B cell (primary cell): ENCODE data around the gene CDK19. TPM values are rescaled to one million over a fixed set of nuclear protein-coding genes. Genes with fewer than 3 reads are reported as not detected.

ENCODE experiments used
- ATAC-seq: fragments of 200-7000 bp; cut with Tn5 transposase; one replicate; pipeline ENCODE4 v1.10.0; 2021; ENCODE audit warnings: low read depth, mild to moderate bottlenecking, moderate number of reproducible peaks, moderate library complexity
- CTCF ChIA-PET: fragments of 350-600 bp; sonication (Branson Sonifier 250); formaldehyde crosslinking; loops from one replicate; lab custom pipeline; 2021; ENCODE audit warnings: antibody characterized with exemption, inconsistent platforms; lab: Charles Lee
- POLR2A ChIA-PET: fragments of 350-600 bp; sonication (Branson Sonifier 250); formaldehyde crosslinking; loops from one replicate; lab custom pipeline; 2021; ENCODE audit warnings: antibody characterized with exemption; lab: Charles Lee
- DNase-seq: peaks from one replicate; pipeline ENCODE4 v3.0.0; 2013
- H2AFZ ChIP-seq: 2 replicates; pipeline ENCODE4 v1.6.1; 2012; ENCODE audit warnings: mild to moderate bottlenecking, low read depth, low read length; ENCODE audit not compliant: insufficient read depth, poor library complexity, severe bottlenecking
- H3K27ac ChIP-seq, 2 donors: 1 replicate in 1 of 2; 2 replicates in 1 of 2; pipeline ENCODE4 v1.5.1; 2012 to 2013; ENCODE audit warnings: low read length in 2 of 2, mild to moderate bottlenecking in 2 of 2, moderate library complexity in 1 of 2
- H3K27me3 ChIP-seq, 4 experiments: fragments of 200-600 bp in 1 of 4; sonication (generic) in 1 of 4; replicated peaks in 1 of 4; 1 replicate in 2 of 4; 2 replicates in 2 of 4; pipeline versions ENCODE4 v1.6.1 to v1.7.0; 2013 to 2016; ENCODE audit warnings: low read length in 3 of 4, mild to moderate bottlenecking in 2 of 4, mixed read lengths in 1 of 4, moderate library complexity in 1 of 4; ENCODE audit not compliant: insufficient read depth in 4 of 4, control insufficient read depth in 3 of 4; ENCODE audit errors: control extremely low read depth in 1 of 4
- H3K36me3 ChIP-seq, 2 experiments: replicated peaks in 1 of 2; 1 replicate in 1 of 2; 2 replicates in 1 of 2; pipeline versions ENCODE4 v1.6.1 to v1.7.1; 2013; ENCODE audit warnings: low read length in 1 of 2; ENCODE audit not compliant: insufficient read depth in 2 of 2, control insufficient read depth in 1 of 2; ENCODE audit errors: control extremely low read depth in 1 of 2, extremely low read depth in 1 of 2
- H3K4me1 ChIP-seq, 2 donors: fragments of 200-600 bp in 1 of 2; sonication (generic) in 1 of 2; 1 replicate in 1 of 2; 2 replicates in 1 of 2; pipeline versions ENCODE4 v1.5.1 to v1.6.1; 2013 to 2017; ENCODE audit warnings: low read length in 2 of 2; ENCODE audit not compliant: control insufficient read depth in 2 of 2, insufficient read depth in 2 of 2
- H3K4me2 ChIP-seq: replicated peaks from 2 replicates; pipeline ENCODE3; 2012; ENCODE audit warnings: mild to moderate bottlenecking, low read depth, low read length; ENCODE audit not compliant: poor library complexity, severe bottlenecking
- H3K4me3 ChIP-seq, 5 experiments: fragments of 200-600 bp in 1 of 5; sonication (generic) in 1 of 5; 1 replicate in 3 of 5; 2 replicates in 2 of 5; pipeline versions ENCODE4 v1.5.1 to v1.7.0; 2011 to 2016; ENCODE audit warnings: low read length in 4 of 5, mild to moderate bottlenecking in 4 of 5, low read depth in 2 of 5, control low read depth in 1 of 5, moderate library complexity in 1 of 5; ENCODE audit not compliant: insufficient read depth in 1 of 5; ENCODE audit errors: control extremely low read depth in 1 of 5, extremely low read depth in 1 of 5
- H3K79me2 ChIP-seq: fragments of 200-600 bp; sonication (generic); one replicate; pipeline ENCODE4 v1.6.0; 2016; ENCODE audit warnings: low read length; ENCODE audit not compliant: control insufficient read depth, insufficient read depth
- H3K9ac ChIP-seq: fragments of 200-600 bp; sonication (generic); 2 replicates; pipeline ENCODE4 v1.6.1; 2017; ENCODE audit warnings: mild to moderate bottlenecking, low read length, moderate library complexity
- H3K9me3 ChIP-seq, 3 donors: one replicate each; pipeline versions ENCODE4 v1.6.1 to v1.7.1; 2013; ENCODE audit warnings: low read length in 2 of 3; ENCODE audit not compliant: control insufficient read depth in 2 of 3, insufficient read depth in 1 of 3; ENCODE audit errors: control extremely low read depth in 1 of 3
- H4K20me1 ChIP-seq: 2 replicates; pipeline ENCODE4 v1.6.0; 2012; ENCODE audit warnings: mild to moderate bottlenecking, low read length; ENCODE audit not compliant: insufficient read depth, control insufficient read depth, poor library complexity, severe bottlenecking
- H3K27ac Mint-ChIP-seq: one replicate; pipeline ENCODE4 v1.8.0; 2021; ENCODE audit warnings: mixed read lengths
- H3K27me3 Mint-ChIP-seq: one replicate; pipeline ENCODE4 v1.8.0; 2021; ENCODE audit warnings: mixed read lengths
- H3K4me1 Mint-ChIP-seq: one replicate; pipeline ENCODE4 v1.8.0; 2021; ENCODE audit warnings: mixed read lengths
- H3K4me3 Mint-ChIP-seq: one replicate; pipeline ENCODE4 v1.8.0; 2021; ENCODE audit warnings: mixed read lengths
- H3K9me3 Mint-ChIP-seq: one replicate; pipeline ENCODE4 v1.8.0; 2022; ENCODE audit warnings: mixed read lengths; ENCODE audit not compliant: insufficient read depth
- EZH2 ChIP-seq: IDR thresholded peaks from 2 replicates; pipeline ENCODE4 v1.6.1; 2012; ENCODE audit warnings: borderline replicate concordance, low read depth, mild to moderate bottlenecking, moderate library complexity, low read length; ENCODE audit not compliant: insufficient read depth, poor library complexity, severe bottlenecking
- WGBS: methylation state at CpG from one replicate; pipeline ENCODE4 v1.1.5; 2013; ENCODE audit warnings: missing lambda C conversion rate; ENCODE audit not compliant: insufficient coverage; 5-methylcytosine and 5-hydroxymethylcytosine counted together
- intact Hi-C: fragments of 100-400 bp; cut with micrococcal nuclease; formaldehyde crosslinking; loops from one replicate; pipeline ENCODE4 v1.10.0; 2022
- polyA plus RNA-seq: library from polyadenylated mRNA; depleted of rRNA; stranded (reverse); fragments of >200 nt; gene quantifications from 2 replicates; pipeline ENCODE4 v1.2.3, GENCODE V29; 2012
- total RNA-seq, 2 donors: library from RNA; stranded (reverse); fragments of 120-200 nt in 1 of 2; gene quantifications; 1 replicate in 1 of 2; 2 replicates in 1 of 2; pipeline versions ENCODE4 v1.2.3 to v1.2.4, GENCODE V29; 2013 to 2022
- TF ChIP-seq, protein P1 (sequence below): fragments of 200-600 bp; IDR thresholded peaks from one replicate; pipeline ENCODE4 v1.8.0; 2022; ENCODE audit warnings: antibody characterized with exemption, mild to moderate bottlenecking

CDK19 gene
- total and polyA plus RNA-seq, 2 donors (not counting 1 experiment from before 2014, with no cell fraction given): 8.7 to 44.8 TPM

DNA sequence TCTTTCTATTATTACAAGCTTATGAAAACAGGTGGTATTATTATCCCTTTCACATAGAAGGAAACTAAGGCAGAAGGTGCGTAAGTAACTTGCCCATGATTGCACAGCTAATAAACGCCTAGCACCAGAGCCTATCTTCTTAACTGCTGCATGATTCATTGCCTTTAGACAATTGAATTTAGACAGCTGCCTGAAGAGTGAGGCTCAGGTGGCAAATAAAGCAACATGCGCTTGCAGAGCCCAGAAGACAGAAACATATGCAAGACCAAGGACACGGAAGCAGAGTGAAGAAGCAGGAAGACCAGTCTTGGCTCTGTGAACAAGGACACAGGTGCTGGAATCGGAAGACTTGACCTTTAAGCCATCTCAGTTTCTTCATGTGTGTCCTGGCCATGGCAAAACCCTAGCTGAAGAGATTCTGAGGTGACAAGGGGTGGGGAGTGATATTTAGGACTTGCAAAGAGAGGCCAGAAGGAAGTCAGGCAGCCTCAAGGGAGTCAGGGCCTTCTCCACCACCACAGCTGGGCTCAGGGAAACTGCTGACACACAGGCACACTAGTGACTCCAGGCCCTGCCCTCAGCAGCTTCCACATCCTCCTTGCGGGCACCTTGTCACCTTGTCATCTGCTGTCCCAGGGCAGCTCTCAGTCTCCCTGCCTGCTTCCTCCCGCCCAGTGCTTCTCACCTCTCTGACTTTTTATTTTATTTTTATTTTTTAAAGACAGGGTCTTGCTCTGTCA lies 247.1 kb downstream of the CDK19 start:
- TF ChIP-seq, protein P1, sequence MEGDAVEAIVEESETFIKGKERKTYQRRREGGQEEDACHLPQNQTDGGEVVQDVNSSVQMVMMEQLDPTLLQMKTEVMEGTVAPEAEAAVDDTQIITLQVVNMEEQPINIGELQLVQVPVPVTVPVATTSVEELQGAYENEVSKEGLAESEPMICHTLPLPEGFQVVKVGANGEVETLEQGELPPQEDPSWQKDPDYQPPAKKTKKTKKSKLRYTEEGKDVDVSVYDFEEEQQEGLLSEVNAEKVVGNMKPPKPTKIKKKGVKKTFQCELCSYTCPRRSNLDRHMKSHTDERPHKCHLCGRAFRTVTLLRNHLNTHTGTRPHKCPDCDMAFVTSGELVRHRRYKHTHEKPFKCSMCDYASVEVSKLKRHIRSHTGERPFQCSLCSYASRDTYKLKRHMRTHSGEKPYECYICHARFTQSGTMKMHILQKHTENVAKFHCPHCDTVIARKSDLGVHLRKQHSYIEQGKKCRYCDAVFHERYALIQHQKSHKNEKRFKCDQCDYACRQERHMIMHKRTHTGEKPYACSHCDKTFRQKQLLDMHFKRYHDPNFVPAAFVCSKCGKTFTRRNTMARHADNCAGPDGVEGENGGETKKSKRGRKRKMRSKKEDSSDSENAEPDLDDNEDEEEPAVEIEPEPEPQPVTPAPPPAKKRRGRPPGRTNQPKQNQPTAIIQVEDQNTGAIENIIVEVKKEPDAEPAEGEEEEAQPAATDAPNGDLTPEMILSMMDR: no peak
- TF ChIP-seq EZH2: no peak
- Mint-ChIP-seq H3K27me3 (no peaks in the 10 kb centered on the region), H3K4me3 (no peak overlapping the region), H3K4me1 (peaks cover 10% of the 10 kb centered on the region), H3K9me3 (no peaks in the 10 kb centered on the region), H3K27ac (peak overlapping the region; percentile 27)
- CTCF ChIA-PET: interaction anchor here (1.1 kb wide), 1 partner anchor 23 kb away, joined by 3 read pairs; no protein-coding TSS in a partner anchor
- H3K27me3 ChIP-seq: no peaks in the 10 kb centered on the region
- H3K4me1 ChIP-seq: peaks cover 3 to 18% of the 10 kb centered on the region in 2 donors
- no peak overlapping the region for H3K4me3 ChIP-seq
- POLR2A ChIA-PET: no interaction called here
- H3K9me3 ChIP-seq: no peaks in the 10 kb centered on the region
- no peak overlapping the region for H3K9ac ChIP-seq
- H2AFZ ChIP-seq: no peak overlapping the region
- WGBS: 46% methylated on average over 6 of the region's 7 CpGs
- no peaks in the 10 kb centered on the region for H3K36me3 ChIP-seq
- intact Hi-C loops: no loop called here
- H3K4me2 ChIP-seq: no peak overlapping the region
- no peaks in the 10 kb centered on the region for H3K79me2 ChIP-seq
- ATAC-seq (peak; percentile 49), DNase-seq (peak; percentile 24)
- no peak overlapping the region for H3K27ac ChIP-seq
- no peaks in the 10 kb centered on the region for H4K20me1 ChIP-seq

DNA sequence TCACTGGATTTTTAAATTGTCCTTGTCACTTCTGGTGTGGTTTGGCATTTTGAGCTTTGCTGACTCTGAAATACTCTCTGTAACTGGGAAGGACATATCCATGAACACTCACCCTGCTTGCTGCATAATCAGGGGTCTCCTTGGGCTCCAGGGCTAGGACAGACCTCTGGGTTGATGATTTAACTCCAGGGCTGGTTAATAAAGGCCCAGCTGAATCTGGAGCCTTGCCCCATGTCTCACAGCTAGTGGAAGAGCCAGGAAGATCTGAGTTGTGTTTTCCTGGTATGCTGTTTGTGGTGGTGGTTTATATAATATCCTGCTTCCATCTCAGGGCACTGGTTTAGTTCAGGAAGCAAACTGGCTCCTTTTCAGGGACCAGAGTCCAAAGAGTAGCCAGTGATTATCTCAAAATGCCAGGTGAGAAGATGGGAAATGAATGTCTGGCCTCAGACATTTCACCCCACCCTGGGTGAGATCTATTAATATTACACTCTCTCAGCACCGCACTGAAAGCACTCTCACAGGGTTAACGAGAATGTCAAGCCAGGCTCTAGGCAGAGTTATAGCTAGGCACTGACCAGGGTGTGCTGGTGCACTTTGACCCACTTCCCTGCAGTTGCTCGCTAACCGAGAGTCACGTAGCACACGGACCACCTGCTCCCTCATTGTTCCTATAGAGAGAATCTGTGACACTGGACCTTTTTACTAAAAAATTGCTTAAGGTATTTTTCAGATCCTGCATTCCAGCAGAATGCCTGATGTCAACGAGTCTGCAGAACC lies 248.7 kb downstream of the CDK19 start:
- Histone ChIP-seq H3K27ac (no peak overlapping the region), H3K79me2 (no peaks in the 10 kb centered on the region), H3K27me3 (no peaks in the 10 kb centered on the region), H3K4me3 (no peak overlapping the region), H3K4me2 (no peak overlapping the region), H2AFZ (no peak overlapping the region), H3K36me3 (no peaks in the 10 kb centered on the region), H3K4me1 (peaks cover 8 to 27% of the 10 kb centered on the region in 2 donors), H4K20me1 (no peaks in the 10 kb centered on the region), H3K9ac (no peak overlapping the region), H3K9me3 (peaks cover 0 to 11% (median 4%) of the 10 kb centered on the region in 3 donors)
- intact Hi-C loops: no loop called here
- CTCF ChIA-PET: no interaction called here
- Mint-ChIP-seq H3K27ac (no peak overlapping the region), H3K27me3 (no peaks in the 10 kb centered on the region), H3K9me3 (no peaks in the 10 kb centered on the region), H3K4me3 (no peak overlapping the region), H3K4me1 (peaks cover 23% of the 10 kb centered on the region)
- WGBS: 91% methylated on average over 5 of the region's 7 CpGs
- no peak for ATAC-seq
- TF ChIP-seq, protein P1: no peak
- no peak for TF ChIP-seq EZH2
- DNase-seq: no peak
- POLR2A ChIA-PET: no interaction called here
